ENCODE results near the gene CRTAP. TPM values are rescaled to one million over a fixed set of nuclear protein-coding genes. Genes with fewer than 3 reads are reported as not detected.

CRTAP gene
- total and polyA plus RNA-seq, 2 of the 13 experiments (the other 11 are each of a cell fraction or from before 2014, with no cell fraction given), result 54.2 to 119 TPM

GRCh38 chr3:33113772-33114621, at the start of gene CRTAP (continued):
- TF ChIP-seq FOXP1 (IDR thresholded peaks at IDR 0.05) (no peak), FOXP1 (CRISPR knock-in tag; IDR thresholded peaks at IDR 0.05) (no peak), ZBTB33 (CRISPR knock-in tag; IDR thresholded peaks at IDR 0.05) (no peak), UBTF (CRISPR knock-in tag; IDR thresholded peaks at IDR 0.05) (peak; percentile 94; the same call in 1 of the 2 replicates), ARID3A (IDR thresholded peaks at IDR 0.05; ENCODE audit: low read depth, low read length) (no peak), ZBTB10 (CRISPR knock-in tag; IDR thresholded peaks at IDR 0.05; ENCODE audit: borderline replicate concordance) (no peak), MED13 (CRISPR knock-in tag; IDR thresholded peaks at IDR 0.05) (no peak), ZNF704 (CRISPR knock-in tag; IDR thresholded peaks at IDR 0.05; ENCODE audit: borderline replicate concordance) (no peak), ZNF749 (CRISPR knock-in tag; IDR thresholded peaks at IDR 0.05; ENCODE audit: borderline replicate concordance) (no peak), PAXIP1 (CRISPR knock-in tag; conservative IDR thresholded peaks at IDR 0.05) (0 out of 2 replicates have a peak, but pooled peaks have one; percentile 12), EHMT2 (IDR thresholded peaks at IDR 0.05; ENCODE audit: borderline replicate concordance, low read depth, low read length) (no peak)

Measured in HepG2 (cell line).